Left cardiac atrium (tissue), 4 donors: ENCODE measurements around the gene CASTOR1. TPM values are rescaled to one million over a fixed set of nuclear protein-coding genes. Genes with fewer than 3 reads are reported as not detected.
A peak's percentile ranks its signal among the peaks of the same experiment; 100 is the strongest.

Experiments
- ATAC-seq, 2 donors: fragments of 200-7000 bp; cut with Tn5 transposase; one replicate each; pipeline ENCODE4 v1.9.1; 2020; ENCODE audit warnings: mild to moderate bottlenecking in 2 of 2, moderate library complexity in 2 of 2
- DNase-seq: peaks from one replicate; pipeline ENCODE4 v3.0.0-alpha.2; 2020
- intact Hi-C, 2 donors: fragments of 100-400 bp; cut with DNase I; formaldehyde crosslinking; loops; one replicate each; pipeline versions ENCODE4 v1.14.1 to v1.15.1; 2022 to 2023
- total RNA-seq, 2 donors: library from RNA; stranded (reverse); fragmentation: NEBNext Ultra II Directional; extraction: Animal tissue kit (Norgen Biotek cat#: 25700); gene quantifications; one replicate each; pipeline ENCODE4 v1.2.1, GENCODE V29; 2021
- donor health status: DM: no; HTN: yes; CAD: no.
- donor health status: DM: no; HTN: yes; CAD: no; lungs with severe emphysema.
- donor health status: DM: yes; HTN: yes; CAD: no.
- donor health status: Dilated cardiomyopathy.

The CASTOR1 gene
- total RNA-seq, 2 donors from 2014 or later: 7.4 to 9.4 TPM

GRCh38 chr22:30304495-30305244 is 15.4 kb upstream of the CASTOR1 start:
- ATAC-seq (peak; percentile 21 to 28), DNase-seq (peak; percentile 61)
- intact Hi-C loops: no loop called here

GRCh38 chr22:30302810-30303138 is 13.5 kb upstream of the CASTOR1 start:
- no peak for ATAC-seq
- intact Hi-C loops: no loop called here
- no peak for DNase-seq

- ATAC-seq (peak; percentile 36 to 41), DNase-seq (peak; percentile 54)
- intact Hi-C loops: no loop called here
These were observed 12.9 kb upstream of the CASTOR1 start for GRCh38 chr22:30301995-30302809.

- intact Hi-C loops: no loop called here
- no peak for DNase-seq
- no peak for ATAC-seq
These were observed 10.0 kb upstream of the CASTOR1 start for GRCh38 chr22:30299322-30299721.

- intact Hi-C loops: no loop called here
- ATAC-seq: no peak
These were observed 8.8 kb upstream of the CASTOR1 start for GRCh38 chr22:30297991-30298701.

GRCh38 chr22:30297276-30297990 is 8.1 kb upstream of the CASTOR1 start:
- intact Hi-C loops: no loop called here
- ATAC-seq (no peak), DNase-seq (no peak)

More at GRCh38 chr22:30297991-30298701, 8.8 kb upstream of the CASTOR1 start:
- no peak for DNase-seq

GRCh38 chr22:30296833-30297232 is 7.5 kb upstream of the CASTOR1 start:
- intact Hi-C loops: no loop called here
- no peak for DNase-seq
- ATAC-seq: no peak

- intact Hi-C loops: no loop called here
- ATAC-seq (no peak), DNase-seq (no peak)
These were observed 7.0 kb upstream of the CASTOR1 start for GRCh38 chr22:30296324-30296723.

- intact Hi-C loops: no loop called here
- ATAC-seq (no peak), DNase-seq (no peak)
These were observed 6.3 kb upstream of the CASTOR1 start for GRCh38 chr22:30295576-30295975.

- intact Hi-C loops: loop anchor here in 1 of 2 donors (5.0 kb wide), 1 partner anchor 32 kb away; the partner anchor contains the start of gene TBC1D10A
- ATAC-seq (no peak), DNase-seq (no peak)
These were observed 5.5 kb upstream of the CASTOR1 start for GRCh38 chr22:30294830-30295229.

GRCh38 chr22:30294066-30294465 is 4.8 kb upstream of the CASTOR1 start:
- ATAC-seq: no peak
- intact Hi-C loops: loop anchor here in 1 of 2 donors (5.0 kb wide), 1 partner anchor 33 kb away; the partner anchor contains the start of gene TBC1D10A

GRCh38 chr22:30293026-30293425 is 3.7 kb upstream of the CASTOR1 start:
- no peak for DNase-seq
- no peak for ATAC-seq
- intact Hi-C loops: loop anchor here in 1 of 2 donors (5.0 kb wide), 1 partner anchor 34 kb away; the partner anchor contains the start of gene TBC1D10A

More at GRCh38 chr22:30294066-30294465, 4.8 kb upstream of the CASTOR1 start:
- DNase-seq: no peak

GRCh38 chr22:30292069-30292970 is 3.0 kb upstream of the CASTOR1 start:
- DNase-seq (no peak), ATAC-seq (no peak)
- intact Hi-C loops: loop anchor here in 1 of 2 donors (5.0 kb wide), 1 partner anchor 35 kb away; the partner anchor contains the start of gene TBC1D10A

GRCh38 chr22:30291058-30291892 is 2.0 kb upstream of the CASTOR1 start:
- DNase-seq: peak; percentile 91
- peak; percentile 20 to 32 for ATAC-seq
- intact Hi-C loops: loop anchor here in 1 of 2 donors (5.0 kb wide), 1 partner anchor 36 kb away; the partner anchor contains the start of gene TBC1D10A

- DNase-seq (peak; percentile 50), ATAC-seq (peak; percentile 3 to 6)
- intact Hi-C loops: loop anchor here in 1 of 2 donors (5.0 kb wide), 1 partner anchor 37 kb away; the partner anchor contains the start of gene TBC1D10A
These were observed 1.2 kb upstream of the CASTOR1 start for GRCh38 chr22:30290342-30291057.

GRCh38 chr22:30289980-30290313 is 642 bp upstream of the CASTOR1 start:
- DNase-seq: no peak
- peak; percentile 4 for ATAC-seq
- intact Hi-C loops: loop anchor here (5.0 kb wide), 2 partner anchors 37 to 97 kb away; partner anchors contain the start of genes RNF215 (in 1 of the 2) and TBC1D10A (in 1 of the 2)
